ENCODE results near the gene GABRG3. TPM values are rescaled to one million over a fixed set of nuclear protein-coding genes. Genes with fewer than 3 reads are reported as not detected.

The GABRG3 gene
- total RNA-seq, 1 donor from 2014 or later, result 0.08 TPM

- no peak for DNase-seq (ENCODE audit: low read depth)
- H3K27me3 ChIP-seq (ENCODE audit: control insufficient read depth, insufficient read depth, low read length), result no peaks in the 10 kb centered on the region
Observed at GRCh38 chr15:27429577-27429976, 458.6 kb downstream of the GABRG3 start.

GRCh38 chr15:27433604-27434003, 462.6 kb downstream of the GABRG3 start:
- no peaks in the 10 kb centered on the region for H3K27me3 ChIP-seq (ENCODE audit: control insufficient read depth, insufficient read depth, low read length)
- no peak overlapping the region for H3K4me3 ChIP-seq (ENCODE audit: low read depth, low read length)
- no peak for DNase-seq (ENCODE audit: low read depth)
- no peak for TF ChIP-seq CTCF (IDR thresholded peaks at IDR 0.05; ENCODE audit: insufficient read depth, low read length, poor library complexity, severe bottlenecking)
- H3K36me3 ChIP-seq (ENCODE audit: control insufficient read depth, insufficient read depth, low read length), result no peaks in the 10 kb centered on the region

More at GRCh38 chr15:27429577-27429976, 458.6 kb downstream of the GABRG3 start:
- Histone ChIP-seq H3K4me3 (ENCODE audit: low read depth, low read length) (no peak overlapping the region), H3K36me3 (ENCODE audit: control insufficient read depth, insufficient read depth, low read length) (no peaks in the 10 kb centered on the region)
- no peak for TF ChIP-seq CTCF (IDR thresholded peaks at IDR 0.05; ENCODE audit: insufficient read depth, low read length, poor library complexity, severe bottlenecking)

GRCh38 chr15:27438403-27439375, 467.7 kb downstream of the GABRG3 start:
- no peaks in the 10 kb centered on the region for H3K27me3 ChIP-seq (ENCODE audit: control insufficient read depth, insufficient read depth, low read length)
- no peak for DNase-seq (ENCODE audit: low read depth)
- no peak overlapping the region for H3K4me3 ChIP-seq (ENCODE audit: low read depth, low read length)
- no peak for TF ChIP-seq CTCF (IDR thresholded peaks at IDR 0.05; ENCODE audit: insufficient read depth, low read length, poor library complexity, severe bottlenecking)
- H3K36me3 ChIP-seq (ENCODE audit: control insufficient read depth, insufficient read depth, low read length), result no peaks in the 10 kb centered on the region

- H3K36me3 ChIP-seq (ENCODE audit: control insufficient read depth, insufficient read depth, low read length), result no peaks in the 10 kb centered on the region
- no peak for DNase-seq (ENCODE audit: low read depth)
- TF ChIP-seq CTCF (IDR thresholded peaks at IDR 0.05; ENCODE audit: insufficient read depth, low read length, poor library complexity, severe bottlenecking), result no peak
- H3K4me3 ChIP-seq (ENCODE audit: low read depth, low read length), result no peak overlapping the region
- no peaks in the 10 kb centered on the region for H3K27me3 ChIP-seq (ENCODE audit: control insufficient read depth, insufficient read depth, low read length)
Observed at GRCh38 chr15:27441120-27441519, 470.1 kb downstream of the GABRG3 start.

GRCh38 chr15:27448234-27448633, 477.3 kb downstream of the GABRG3 start:
- Histone ChIP-seq H3K27me3 (ENCODE audit: control insufficient read depth, insufficient read depth, low read length) (no peaks in the 10 kb centered on the region), H3K4me3 (ENCODE audit: low read depth, low read length) (no peak overlapping the region), H3K36me3 (ENCODE audit: control insufficient read depth, insufficient read depth, low read length) (no peaks in the 10 kb centered on the region)
- no peak for DNase-seq (ENCODE audit: low read depth)
- no peak for TF ChIP-seq CTCF (IDR thresholded peaks at IDR 0.05; ENCODE audit: insufficient read depth, low read length, poor library complexity, severe bottlenecking)
